GM12872 (cell line): ENCODE results near the gene ADGRG1.

Experiments used
- TF ChIP-seq, protein P1 (sequence below): IDR thresholded peaks from 3 replicates; pipeline ENCODE4 v1.5.1; 2011; ENCODE audit warnings: low read depth, mild to moderate bottlenecking, low read length, moderate library complexity; ENCODE audit not compliant: insufficient read depth

Gene ADGRG1

DNA sequence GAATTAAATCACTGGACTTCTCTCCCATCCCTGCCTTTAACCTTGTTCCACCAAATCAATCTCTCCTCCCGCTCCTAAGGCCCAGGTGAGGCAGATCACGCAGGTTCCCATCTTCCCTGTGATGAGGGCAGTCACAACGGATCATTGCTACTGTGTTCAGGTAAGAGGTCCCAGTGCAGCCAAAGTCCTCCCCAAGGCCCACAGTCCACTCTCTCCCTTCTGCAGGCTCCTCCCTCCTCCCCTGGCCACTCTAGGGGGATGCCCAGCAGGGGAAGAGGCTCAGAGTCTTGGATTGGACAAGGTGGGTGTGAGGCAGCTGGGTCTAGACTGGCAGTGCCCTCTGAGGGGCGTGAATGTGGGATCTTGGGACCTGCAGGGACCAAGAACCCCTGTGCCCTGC lies 37.1 kb downstream of the ADGRG1 start:
- TF ChIP-seq, protein P1, sequence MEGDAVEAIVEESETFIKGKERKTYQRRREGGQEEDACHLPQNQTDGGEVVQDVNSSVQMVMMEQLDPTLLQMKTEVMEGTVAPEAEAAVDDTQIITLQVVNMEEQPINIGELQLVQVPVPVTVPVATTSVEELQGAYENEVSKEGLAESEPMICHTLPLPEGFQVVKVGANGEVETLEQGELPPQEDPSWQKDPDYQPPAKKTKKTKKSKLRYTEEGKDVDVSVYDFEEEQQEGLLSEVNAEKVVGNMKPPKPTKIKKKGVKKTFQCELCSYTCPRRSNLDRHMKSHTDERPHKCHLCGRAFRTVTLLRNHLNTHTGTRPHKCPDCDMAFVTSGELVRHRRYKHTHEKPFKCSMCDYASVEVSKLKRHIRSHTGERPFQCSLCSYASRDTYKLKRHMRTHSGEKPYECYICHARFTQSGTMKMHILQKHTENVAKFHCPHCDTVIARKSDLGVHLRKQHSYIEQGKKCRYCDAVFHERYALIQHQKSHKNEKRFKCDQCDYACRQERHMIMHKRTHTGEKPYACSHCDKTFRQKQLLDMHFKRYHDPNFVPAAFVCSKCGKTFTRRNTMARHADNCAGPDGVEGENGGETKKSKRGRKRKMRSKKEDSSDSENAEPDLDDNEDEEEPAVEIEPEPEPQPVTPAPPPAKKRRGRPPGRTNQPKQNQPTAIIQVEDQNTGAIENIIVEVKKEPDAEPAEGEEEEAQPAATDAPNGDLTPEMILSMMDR = no peak

DNA sequence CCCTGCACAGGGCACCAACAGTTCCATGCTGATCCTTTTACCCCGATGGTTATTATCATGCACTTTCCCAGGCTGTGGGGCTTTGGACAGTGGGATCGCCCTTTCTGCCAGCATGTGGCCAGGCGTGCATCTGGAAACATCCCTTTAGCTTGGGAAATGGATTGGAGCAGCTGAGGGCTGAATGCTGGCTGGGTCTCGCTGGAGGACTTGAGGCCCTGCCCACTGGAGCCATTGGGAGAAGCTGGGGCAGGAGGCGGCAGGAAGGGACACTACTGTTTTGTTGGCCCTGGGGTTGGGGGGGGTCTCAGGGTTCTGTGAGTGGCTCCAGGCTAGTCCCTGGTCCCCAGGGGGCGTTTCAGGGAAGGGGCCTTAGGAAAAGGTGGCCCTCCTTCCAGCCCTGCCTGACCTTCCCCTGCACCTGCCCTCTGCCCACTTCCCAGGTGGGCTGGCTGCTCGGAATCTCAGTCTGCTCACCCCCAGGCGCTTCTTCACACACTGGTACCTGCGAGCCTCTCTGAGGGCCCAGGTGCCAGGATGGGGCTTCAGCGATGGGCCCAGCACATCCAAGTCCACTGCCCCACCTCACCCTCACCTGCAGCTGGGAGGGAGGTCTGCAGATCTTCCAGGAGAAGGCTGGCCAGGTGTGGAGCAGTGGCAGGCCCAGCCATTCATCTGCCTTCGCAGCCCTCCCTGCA lies 38.1 kb downstream of the ADGRG1 start:
- TF ChIP-seq, protein P1 = no peak

DNA sequence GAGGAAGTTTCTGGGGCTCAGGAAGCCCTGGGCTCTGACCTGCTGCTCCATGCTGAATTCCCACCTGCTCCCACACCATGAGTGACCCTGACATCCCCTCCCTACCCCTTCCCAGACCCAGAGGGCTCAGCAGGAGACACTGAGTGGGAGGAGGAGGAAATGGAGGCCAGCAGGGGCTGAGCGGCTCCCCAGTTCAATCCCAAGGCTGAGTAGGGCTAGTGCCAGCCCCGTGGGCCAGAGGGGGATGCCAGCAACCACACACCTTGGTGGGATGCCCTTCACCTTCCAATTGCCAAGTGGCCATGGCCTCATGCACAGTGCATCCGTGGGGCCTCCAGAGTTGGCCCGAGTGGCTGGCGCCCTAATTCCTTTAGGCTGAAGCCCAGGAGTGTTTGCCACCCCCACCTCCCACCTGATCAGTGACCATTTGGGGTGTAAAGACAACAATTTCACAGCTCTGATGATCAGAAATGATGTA lies 38.7 kb downstream of the ADGRG1 start:
- TF ChIP-seq, protein P1 = no peak

DNA sequence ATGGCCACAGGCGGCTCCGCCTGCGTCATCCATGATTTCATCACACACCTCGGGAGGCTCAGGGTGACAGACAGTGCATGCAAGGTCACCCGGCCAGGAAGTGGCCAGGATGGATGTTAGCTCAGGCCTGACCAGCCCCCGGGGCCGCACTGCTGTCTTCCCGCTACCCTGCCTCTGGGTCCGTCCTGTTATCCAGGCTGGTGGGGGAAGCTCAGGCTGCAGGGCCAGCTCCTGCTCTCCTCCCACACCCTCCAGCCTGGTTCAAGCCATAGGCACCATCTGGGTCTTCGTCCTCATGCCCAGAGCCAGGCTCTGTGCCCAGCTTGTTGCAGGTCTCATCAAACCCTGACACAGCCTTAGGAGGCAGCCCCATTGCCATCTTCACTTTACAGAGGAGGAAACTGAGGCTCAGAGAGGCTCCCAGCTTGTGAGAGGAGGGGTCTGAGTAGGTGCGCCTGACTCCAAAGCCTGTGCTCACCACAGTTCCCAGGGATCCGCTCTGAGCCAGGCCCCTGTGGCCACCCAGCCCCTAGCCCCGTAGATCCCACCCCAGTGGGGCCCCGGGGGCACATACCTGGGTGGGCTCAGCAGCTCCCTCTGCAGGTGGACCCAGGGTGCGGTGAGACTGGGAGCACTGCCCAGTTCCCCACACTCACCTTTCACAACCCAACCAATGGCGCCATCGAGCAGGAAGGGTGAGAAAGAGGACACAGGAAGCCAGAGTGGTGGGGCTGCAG lies 39.3 kb downstream of the ADGRG1 start:
- TF ChIP-seq, protein P1 = peak; percentile 37; the same call in 2 of the 3 replicates

DNA sequence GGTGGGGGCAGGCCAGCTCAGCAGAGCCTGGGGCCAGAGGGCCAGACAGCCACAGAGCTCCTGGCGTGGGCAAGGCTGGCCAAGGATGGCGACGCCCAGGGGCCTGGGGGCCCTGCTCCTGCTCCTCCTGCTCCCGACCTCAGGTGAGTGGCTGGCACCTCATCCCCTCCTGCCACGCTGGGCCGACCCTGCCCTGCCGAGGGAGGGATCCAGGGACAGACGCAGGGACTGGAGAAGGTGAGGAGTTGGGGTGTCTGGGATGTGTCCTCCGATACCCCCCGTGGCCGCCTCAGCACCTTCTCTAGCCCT lies 39.8 kb downstream of the ADGRG1 start, which contains the start of gene ADGRG3:
Gene ADGRG3, plus strand, starts transcription at position 44 of the 309 bp plus-strand sequence. Its CDS starts 42 bp downstream, at position 86.
- TF ChIP-seq, protein P1 = no peak

DNA sequence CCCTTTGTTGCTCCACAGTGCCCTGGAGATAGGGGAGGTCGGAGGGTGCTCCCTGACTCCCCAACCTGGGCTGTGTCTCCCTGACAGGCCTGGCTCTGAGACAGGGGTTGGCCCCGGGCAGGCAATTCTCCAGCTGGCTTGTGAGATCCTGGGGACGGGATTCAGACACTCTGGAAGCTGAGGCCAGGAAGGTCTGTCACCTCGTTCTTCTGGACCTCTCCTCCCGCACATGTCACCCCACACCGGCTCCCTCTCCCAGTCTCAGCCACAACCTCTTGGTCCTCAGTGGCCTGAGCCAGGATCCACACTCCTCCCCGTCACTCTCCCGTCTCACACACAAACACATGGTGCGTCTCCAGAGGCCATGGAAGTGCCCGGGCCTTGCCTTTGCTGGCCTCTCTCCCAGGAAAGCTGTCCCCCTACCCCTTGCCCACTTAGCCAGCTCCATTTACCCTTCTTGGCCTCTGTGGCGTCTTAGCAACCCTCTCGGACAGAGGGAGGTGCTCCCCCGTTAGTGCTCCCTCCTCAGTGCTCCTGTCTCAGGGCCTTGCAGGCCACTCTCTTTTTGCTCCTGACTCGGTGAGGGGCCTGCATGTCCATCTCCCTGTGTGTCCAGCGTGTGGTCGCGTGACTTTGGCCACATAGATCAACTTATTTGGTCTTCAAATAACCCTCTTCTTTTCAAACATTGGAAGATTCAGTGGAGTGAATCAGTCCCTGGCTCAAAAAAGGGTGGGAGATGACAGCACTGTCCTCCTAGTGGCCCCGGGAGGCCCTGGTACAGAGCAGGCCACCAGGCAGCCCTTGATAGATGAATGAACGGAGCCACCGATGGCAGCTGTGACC lies 40.4 kb downstream of the ADGRG1 start:
- TF ChIP-seq, protein P1 = no peak
